Natural killer cell (primary cell): ENCODE results near the gene ARMC3. TPM values are rescaled to one million over a fixed set of nuclear protein-coding genes. Genes with fewer than 3 reads are reported as not detected.

ENCODE experiments used
- ATAC-seq, 3 donors: fragments of 150-1000 bp in 2 of 3; fragments of 200-7000 bp in 1 of 3; cut with Tn5 transposase; 1 replicate in 1 of 3; 2 replicates in 2 of 3; pipeline ENCODE4 v1.10.0; 2021; ENCODE audit warnings: mild to moderate bottlenecking in 2 of 3, moderate library complexity in 2 of 3
- DNase-seq, 2 donors: peaks; one replicate each; pipeline versions ENCODE4 v3.0.0 to v3.0.0-alpha.2; 2013 to 2021; ENCODE audit warnings: mixed read lengths in 1 of 2
- H3K27ac ChIP-seq: one replicate; pipeline ENCODE4 v1.5.1; 2013; ENCODE audit warnings: mild to moderate bottlenecking, low read length
- H3K27me3 ChIP-seq: one replicate; pipeline ENCODE4 v1.6.1; 2013; ENCODE audit warnings: low read length; ENCODE audit not compliant: control insufficient read depth, insufficient read depth
- H3K36me3 ChIP-seq: one replicate; pipeline ENCODE4 v1.6.1; 2013; ENCODE audit warnings: low read length; ENCODE audit not compliant: control insufficient read depth, insufficient read depth
- H3K4me1 ChIP-seq: one replicate; pipeline ENCODE4 v1.6.1; 2013; ENCODE audit warnings: low read length; ENCODE audit not compliant: control insufficient read depth, insufficient read depth
- H3K4me3 ChIP-seq: one replicate; pipeline ENCODE4 v1.5.1; 2013; ENCODE audit warnings: low read length
- H3K9me3 ChIP-seq: one replicate; pipeline ENCODE4 v1.6.1; 2013; ENCODE audit warnings: low read length; ENCODE audit not compliant: control insufficient read depth, insufficient read depth
- H3K27ac Mint-ChIP-seq, 2 donors: one replicate each; pipeline ENCODE4 v1.8.0; 2022; ENCODE audit warnings: mild to moderate bottlenecking in 2 of 2, mixed read lengths in 2 of 2, moderate library complexity in 1 of 2
- H3K27me3 Mint-ChIP-seq, 2 donors: one replicate each; pipeline ENCODE4 v1.8.0; 2022; ENCODE audit warnings: low read depth in 2 of 2, mixed read lengths in 2 of 2
- H3K36me3 Mint-ChIP-seq: one replicate; pipeline ENCODE4 v1.8.0; 2022; ENCODE audit warnings: mixed read lengths
- H3K4me1 Mint-ChIP-seq, 2 donors: one replicate each; pipeline ENCODE4 v1.8.0; 2022; ENCODE audit warnings: mixed read lengths in 2 of 2
- H3K4me3 Mint-ChIP-seq: one replicate; pipeline ENCODE4 v1.8.0; 2022; ENCODE audit warnings: mild to moderate bottlenecking, moderate library complexity, mixed read lengths
- H3K9me3 Mint-ChIP-seq, 2 donors: one replicate each; pipeline ENCODE4 v1.8.0; 2022; ENCODE audit warnings: mixed read lengths in 2 of 2
- CTCF ChIP-seq: fragments of 200-600 bp; IDR thresholded peaks from one replicate; pipeline ENCODE4 v1.8.0; 2022; ENCODE audit warnings: antibody characterized with exemption
- WGBS: methylation state at CpG from one replicate; pipeline ENCODE4 v1.1.7; 2013; ENCODE audit warnings: missing lambda C conversion rate; ENCODE audit not compliant: insufficient coverage; 5-methylcytosine and 5-hydroxymethylcytosine counted together
- intact Hi-C: fragments of 100-400 bp; cut with micrococcal nuclease; formaldehyde crosslinking; loops from one replicate; pipeline ENCODE4 v1.14.2; 2022
- total RNA-seq, 4 donors: library from RNA; stranded (reverse); fragments of 120-200 nt in 1 of 4; gene quantifications; one replicate each; pipeline versions ENCODE4 v1.2.3 to v1.2.4, GENCODE V29; 2013 to 2022

ARMC3 gene
- total RNA-seq, 3 donors from 2014 or later (not counting 1 experiment from before 2014, with no cell fraction given), result 0.65 to 0.68 TPM; not detected in 1

GRCh38 chr10:22911889-22912762 lies 15.7 kb upstream of the ARMC3 start:
- DNase-seq, result no peak
- peak overlapping the region; percentile 88 for H3K27ac ChIP-seq
- H3K4me1 Mint-ChIP-seq, result peaks cover 26 to 34% of the 10 kb centered on the region in 2 donors
- TF ChIP-seq CTCF, result no peak
- H3K4me3 Mint-ChIP-seq, result peak overlapping the region; percentile 62
- H3K9me3 Mint-ChIP-seq, result peaks cover 2 to 3% of the 10 kb centered on the region in 2 donors
- H3K36me3 Mint-ChIP-seq, result no peaks in the 10 kb centered on the region
- no peaks in the 10 kb centered on the region for H3K27me3 Mint-ChIP-seq
- 81% methylated on average over 7 of the region's 10 CpGs for WGBS
- H3K9me3 ChIP-seq, result peaks cover 8% of the 10 kb centered on the region
- no peaks in the 10 kb centered on the region for H3K27me3 ChIP-seq
- H3K4me1 ChIP-seq, result peaks cover 8% of the 10 kb centered on the region
- intact Hi-C loops, result loop anchor here (2.0 to 10.0 kb wide), 4 partner anchors 337 to 567 kb away; partner anchors contain the start of gene SPAG6
- peak in 2 of 3 donors; percentile 9 to 27 for ATAC-seq
- no peak overlapping the region for H3K4me3 ChIP-seq
- H3K36me3 ChIP-seq, result no peaks in the 10 kb centered on the region
- peak overlapping the region; percentile 85 to 92 for H3K27ac Mint-ChIP-seq

GRCh38 chr10:22912763-22913384 lies 15.0 kb upstream of the ARMC3 start:
- Mint-ChIP-seq H3K27ac (peak overlapping the region; percentile 85 to 92), H3K27me3 (peaks cover under 1 to 2% of the 10 kb centered on the region in 2 donors), H3K9me3 (peaks cover 2 to 3% of the 10 kb centered on the region in 2 donors), H3K4me3 (peak overlapping the region; percentile 62), H3K36me3 (no peaks in the 10 kb centered on the region), H3K4me1 (peaks cover 26 to 34% of the 10 kb centered on the region in 2 donors)
- 63% methylated on average over 2 of the region's 5 CpGs for WGBS
- peaks cover 8% of the 10 kb centered on the region for H3K4me1 ChIP-seq
- no peak overlapping the region for H3K4me3 ChIP-seq
- no peaks in the 10 kb centered on the region for H3K36me3 ChIP-seq
- ATAC-seq (peak; percentile 82 to 89 (median 85)), DNase-seq (peak; percentile 31 to 41)
- no peak for TF ChIP-seq CTCF
- intact Hi-C loops, result loop anchor here (1.0 to 10.0 kb wide), 8 partner anchors 14 to 910 kb away; partner anchors contain the start of genes DNAJC1 and SPAG6
- peak overlapping the region; percentile 88 for H3K27ac ChIP-seq
- H3K27me3 ChIP-seq, result no peaks in the 10 kb centered on the region
- H3K9me3 ChIP-seq, result peaks cover 8% of the 10 kb centered on the region

GRCh38 chr10:22913474-22914092 lies 14.3 kb upstream of the ARMC3 start:
- Mint-ChIP-seq H3K36me3 (no peaks in the 10 kb centered on the region), H3K4me1 (peaks cover 26 to 34% of the 10 kb centered on the region in 2 donors), H3K27me3 (peaks cover 3 to 7% of the 10 kb centered on the region in 2 donors), H3K27ac (peak overlapping the region; percentile 85 to 92), H3K4me3 (peak overlapping the region; percentile 62), H3K9me3 (peaks cover 0 to 3% of the 10 kb centered on the region in 2 donors)
- no peak for TF ChIP-seq CTCF
- peaks cover 4% of the 10 kb centered on the region for H3K9me3 ChIP-seq
- intact Hi-C loops, result loop anchor here (1.0 to 10.0 kb wide), 8 partner anchors 14 to 910 kb away; partner anchors contain the start of genes DNAJC1 and SPAG6
- H3K4me1 ChIP-seq, result peaks cover 8% of the 10 kb centered on the region
- H3K27me3 ChIP-seq, result no peaks in the 10 kb centered on the region
- H3K27ac ChIP-seq, result peak overlapping the region; percentile 88
- 29% methylated on average over 3 of the region's 6 CpGs for WGBS
- DNase-seq, result peak in 1 of 2 donors; percentile 54
- ATAC-seq, result peak; percentile 77 to 87 (median 86)
- no peak overlapping the region for H3K4me3 ChIP-seq
- H3K36me3 ChIP-seq, result no peaks in the 10 kb centered on the region
